Kidney (tissue), 14 donors: ENCODE data around the gene ARL3. TPM values are rescaled to one million over a fixed set of nuclear protein-coding genes. Genes with fewer than 3 reads are reported as not detected.

Experiments
- DNase-seq, 5 donors: peaks; one replicate each; pipeline ENCODE4 v3.0.0-alpha.2; 2013 to 2020
- FAIRE-seq: peaks from 2 replicates; lab custom pipeline; 2012; peaks lifted over from hg19 to GRCh38; lab: Jason Lieb, UNC
- H3K27ac ChIP-seq, 2 donors: one replicate each; pipeline ENCODE4 v1.7.0; 2013; ENCODE audit warnings: low read depth in 2 of 2, low read length in 2 of 2, inconsistent platforms in 1 of 2
- H3K27me3 ChIP-seq: one replicate; pipeline ENCODE4 v1.7.1; 2013; ENCODE audit warnings: low read length, inconsistent platforms; ENCODE audit not compliant: control insufficient read depth, insufficient read depth
- H3K36me3 ChIP-seq, 3 donors: one replicate each; pipeline versions ENCODE4 v1.7.0 to v1.7.1; 2013; ENCODE audit warnings: low read length in 3 of 3, control low read depth in 1 of 3, inconsistent platforms in 1 of 3; ENCODE audit not compliant: insufficient read depth in 3 of 3, control insufficient read depth in 2 of 3
- H3K4me1 ChIP-seq, 3 donors: one replicate each; pipeline versions ENCODE4 v1.7.0 to v1.7.1; 2013; ENCODE audit warnings: low read length in 3 of 3, inconsistent platforms in 1 of 3, low read depth in 1 of 3; ENCODE audit not compliant: control insufficient read depth in 2 of 3, insufficient read depth in 2 of 3
- H3K4me3 ChIP-seq, 3 donors: one replicate each; pipeline versions ENCODE4 v1.7.0 to v1.8.1; 2013; ENCODE audit warnings: low read length in 3 of 3, control low read depth in 1 of 3, inconsistent platforms in 1 of 3
- H3K9ac ChIP-seq, 3 donors: one replicate each; pipeline versions ENCODE4 v1.7.0 to v1.7.1; 2013; ENCODE audit warnings: low read length in 3 of 3, control low read depth in 1 of 3, inconsistent platforms in 1 of 3
- H3K9me3 ChIP-seq, 3 donors: one replicate each; pipeline versions ENCODE4 v1.7.0 to v1.7.1; 2013; ENCODE audit warnings: low read length in 3 of 3, control low read depth in 1 of 3, inconsistent platforms in 1 of 3; ENCODE audit not compliant: control insufficient read depth in 2 of 3, insufficient read depth in 1 of 3
- CTCF ChIP-seq: IDR thresholded peaks from 3 replicates; pipeline ENCODE4 v1.5.1; 2012; ENCODE audit warnings: mild to moderate bottlenecking, moderate library complexity, borderline replicate concordance; ENCODE audit not compliant: insufficient read depth; ENCODE audit errors: extremely low read depth
- intact Hi-C: fragments of 100-400 bp; cut with DNase I; formaldehyde crosslinking; loops from one replicate; pipeline ENCODE4 v1.11.1; 2022
- polyA plus RNA-seq: library from polyadenylated mRNA; stranded (reverse); fragments of 350-450 nt; fragmentation: Illumina TruSeq; extraction: RNeasy Lipid Tissue Mini Kit (QIAGEN cat#74804); gene quantifications from one replicate; pipeline ENCODE4 v1.2.3, GENCODE V29; 2014; ENCODE audit warnings: low read depth, low replicate concordance; ENCODE audit not compliant: insufficient read depth
- total RNA-seq: library from RNA; stranded (reverse); fragmentation: NEBNext Ultra II Directional; extraction: Animal tissue kit (Norgen Biotek cat#: 25700); gene quantifications from one replicate; pipeline ENCODE4 v1.2.1, GENCODE V29; 2021
- donor health status: control.
- donor health status: control.
- donor health status: control.
- donor health status: control.
- donor health status: control.
- donor health status: DM: yes; HTN: yes; CAD: no.
- donor health status: Normal renal cell carcinoma (clear cell type).

The ARL3 gene
- total and polyA plus RNA-seq, 2 donors from 2014 or later = 16.3 to 28.8 TPM

GRCh38 chr10:102641402-102641801 lies 72.8 kb downstream of the ARL3 start:
- no peak for TF ChIP-seq CTCF
- Histone ChIP-seq H3K4me3 (peak overlapping the region; percentile 65 to 99 (median 93)), H3K9ac (peak overlapping the region; percentile 43 to 91 (median 83)), H3K27ac (peak overlapping the region; percentile 96 to 97), H3K27me3 (no peaks in the 10 kb centered on the region), H3K4me1 (peaks cover 0 to 2% (median 0%) of the 10 kb centered on the region in 3 donors), H3K9me3 (no peaks in the 10 kb centered on the region), H3K36me3 (peaks cover 0 to 1% (median 0%) of the 10 kb centered on the region in 3 donors)
- no peak for FAIRE-seq
- intact Hi-C loops = no loop called here
- DNase-seq = peak in 3 of 5 donors; percentile 56 to 87 (median 82)

GRCh38 chr10:102639537-102639936 lies 74.7 kb downstream of the ARL3 start:
- H3K4me1 ChIP-seq = no peaks in the 10 kb centered on the region
- TF ChIP-seq CTCF = no peak
- DNase-seq (no peak), FAIRE-seq (no peak)
- no peak overlapping the region for H3K27ac ChIP-seq
- no peaks in the 10 kb centered on the region for H3K27me3 ChIP-seq
- no peak overlapping the region for H3K9ac ChIP-seq
- intact Hi-C loops = no loop called here
- H3K4me3 ChIP-seq = no peak overlapping the region
- no peaks in the 10 kb centered on the region for H3K36me3 ChIP-seq
- H3K9me3 ChIP-seq = no peaks in the 10 kb centered on the region

- TF ChIP-seq CTCF = no peak
- no peak overlapping the region for H3K4me3 ChIP-seq
- FAIRE-seq = no peak
These were observed 78.8 kb downstream of the ARL3 start for GRCh38 chr10:102635377-102635776.

GRCh38 chr10:102634686-102635085 lies 79.5 kb downstream of the ARL3 start:
- Histone ChIP-seq H3K36me3 (peaks cover 0 to 5% (median 0%) of the 10 kb centered on the region in 3 donors), H3K9me3 (no peaks in the 10 kb centered on the region), H3K4me3 (no peak overlapping the region), H3K4me1 (peaks cover 2 to 20% (median 4%) of the 10 kb centered on the region in 3 donors), H3K27me3 (no peaks in the 10 kb centered on the region), H3K9ac (no peak overlapping the region), H3K27ac (peak overlapping the region in 1 of 2 donors; percentile 34)
- no peak for TF ChIP-seq CTCF
- DNase-seq (peak in 1 of 5 donors; percentile 68), FAIRE-seq (no peak)
- intact Hi-C loops = no loop called here

More at GRCh38 chr10:102635377-102635776, 78.8 kb downstream of the ARL3 start:
- Histone ChIP-seq H3K4me1 (peaks cover under 1 to 20% (median 2%) of the 10 kb centered on the region in 3 donors), H3K36me3 (peaks cover 0 to 5% (median 0%) of the 10 kb centered on the region in 3 donors), H3K27me3 (no peaks in the 10 kb centered on the region), H3K27ac (no peak overlapping the region), H3K9ac (no peak overlapping the region), H3K9me3 (no peaks in the 10 kb centered on the region)
- intact Hi-C loops = no loop called here
- DNase-seq = peak in 1 of 5 donors; percentile 1
